A549 (cell line): Measurements from ENCODE around the gene CNTNAP2.

Experiments
- CTCF ChIP-seq: fragments of >200 bp; sonication (Bioruptor Twin); formaldehyde crosslinking; IDR thresholded peaks from 3 replicates; pipeline ENCODE4 v1.5.1; 2016
- EHMT2 ChIP-seq: fragments of 200-600 bp; sonication (generic); IDR thresholded peaks from 2 replicates; pipeline ENCODE4 v1.6.1; 2016; ENCODE audit warnings: antibody characterized with exemption, low read depth, mild to moderate bottlenecking, moderate library complexity
- POLR2AphosphoS2 ChIP-seq: conservative IDR thresholded peaks from 2 replicates; pipeline ENCODE4 v1.6.1; 2012; ENCODE audit warnings: low read length, improper control_type of control experiment, inconsistent platforms
- SREBF2 ChIP-seq: fragments of 450-650 bp; IDR thresholded peaks from 2 replicates; pipeline ENCODE4 v1.6.1; 2014; ENCODE audit warnings: mild to moderate bottlenecking, moderate library complexity
- USF2 ChIP-seq: fragments of 450-650 bp; IDR thresholded peaks from 2 replicates; pipeline ENCODE4 v1.6.1; 2014; ENCODE audit warnings: antibody characterized with exemption

- TF ChIP-seq CTCF: no peak
- TF ChIP-seq SREBF2: no peak
- no peak for TF ChIP-seq POLR2AphosphoS2
- TF ChIP-seq EHMT2: no peak
- TF ChIP-seq USF2: no peak
Measured at GRCh38 chr7:147452816-147453215, 1336.2 kb downstream of the CNTNAP2 start.
